GM21737 (cell line): Measurements from ENCODE around the gene CNPY4.

Source experiments
- ATAC-seq: cut with Tn5 transposase; IDR thresholded peaks from one replicate; pipeline ENCODE4 v1.9.1; 2021; ENCODE audit warnings: mild to moderate bottlenecking, moderate library complexity; ENCODE audit not compliant: unreplicated experiment

CNPY4 gene

DNA sequence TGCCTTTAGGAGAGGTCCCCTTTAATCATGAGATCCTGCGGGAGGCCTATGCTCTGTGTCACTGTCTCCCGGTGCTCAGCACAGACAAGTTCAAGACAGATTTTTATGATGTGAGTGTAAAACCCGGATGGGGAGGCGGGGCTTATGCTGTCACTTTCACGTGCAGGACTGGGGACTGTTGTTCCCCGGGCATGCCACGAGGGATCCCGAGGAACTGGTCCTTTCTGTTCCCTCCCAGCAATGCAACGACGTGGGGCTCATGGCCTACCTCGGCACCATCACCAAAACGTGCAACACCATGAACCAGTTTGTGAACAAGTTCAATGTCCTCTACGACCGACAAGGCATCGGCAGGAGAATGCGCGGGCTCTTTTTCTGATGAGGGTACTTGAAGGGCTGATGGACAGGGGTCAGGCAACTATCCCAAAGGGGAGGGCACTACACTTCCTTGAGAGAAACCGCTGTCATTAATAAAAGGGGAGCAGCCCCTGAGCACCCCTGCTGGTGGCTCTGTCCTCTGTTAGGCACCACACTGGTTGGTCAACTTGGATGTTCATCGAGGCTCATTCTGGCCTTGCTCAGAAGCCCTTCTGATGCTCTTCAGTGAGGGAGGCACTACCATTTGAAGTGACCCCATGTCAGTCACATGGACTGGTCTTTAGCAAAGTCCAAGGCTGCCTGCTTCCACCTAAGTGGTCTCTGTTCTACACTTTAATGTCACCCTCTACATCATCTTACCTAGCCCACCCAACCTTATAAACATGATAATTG is 27.8 kb upstream of the CNPY4 start:
- no peak for ATAC-seq

DNA sequence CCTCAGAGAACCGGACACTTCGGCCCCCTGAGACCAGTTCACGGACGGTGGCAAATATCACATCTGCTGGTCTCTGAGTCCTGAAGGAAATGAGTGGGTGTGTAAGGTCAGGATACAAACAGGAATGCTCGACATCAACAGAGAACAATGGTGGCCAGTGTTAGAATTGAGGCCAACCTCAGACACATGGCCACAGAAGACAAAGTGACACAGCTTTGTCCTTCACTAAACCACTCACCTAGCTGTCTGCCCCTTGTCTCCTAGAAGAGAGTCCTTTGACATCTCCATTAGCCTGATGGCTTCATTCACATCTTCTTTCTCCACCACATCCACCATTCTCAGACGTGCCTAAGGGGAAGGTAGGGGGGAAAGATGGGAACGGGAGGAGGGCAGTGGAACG is 26.4 kb upstream of the CNPY4 start:
- ATAC-seq, result no peak

DNA sequence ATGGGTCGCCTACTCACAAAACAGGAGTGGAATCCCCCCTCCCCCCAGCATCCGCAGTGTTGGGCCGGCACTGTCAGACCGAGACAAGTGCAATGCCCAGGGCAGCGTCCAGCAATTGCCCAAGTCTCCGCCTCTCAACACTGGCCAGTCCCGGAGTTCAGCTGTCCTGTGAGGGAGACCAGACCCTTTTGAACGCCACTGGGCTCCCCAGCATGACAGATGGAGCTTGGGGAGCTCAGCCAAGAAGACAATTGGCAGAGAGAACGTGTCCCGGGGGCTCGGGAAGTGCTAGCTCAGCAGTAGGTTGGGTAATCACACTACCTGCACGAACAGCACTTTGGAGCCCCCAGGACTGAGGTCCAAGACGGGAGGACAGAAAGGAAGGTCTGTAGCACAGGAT is 25.9 kb upstream of the CNPY4 start:
- ATAC-seq, result no peak

DNA sequence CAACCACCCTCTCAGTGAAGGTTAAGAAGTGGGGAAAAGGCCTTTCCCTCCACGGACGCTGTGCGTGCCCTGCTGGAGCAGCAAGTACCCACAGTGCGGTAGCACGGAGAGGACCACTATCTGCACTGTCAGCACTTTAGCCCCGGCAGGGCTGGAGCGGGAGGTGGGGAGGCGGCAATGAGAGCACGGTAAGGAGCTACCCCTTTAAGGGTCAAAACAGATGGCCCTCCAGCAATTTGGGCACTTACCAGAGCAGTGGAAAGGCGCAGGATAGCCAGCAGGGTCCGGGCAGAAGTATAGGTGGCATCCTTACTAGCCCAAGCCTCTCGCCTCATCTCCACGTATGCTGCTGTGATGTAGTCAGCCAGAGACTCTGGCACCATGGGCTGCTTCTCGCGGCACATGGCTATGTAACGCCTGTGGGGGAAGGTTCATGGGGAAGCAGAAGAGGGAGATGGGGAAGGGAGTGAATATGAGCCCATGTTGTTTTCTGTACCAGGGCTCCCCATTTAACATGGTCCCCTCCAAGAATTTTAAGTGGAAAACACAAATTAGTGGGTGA is 25.4 kb upstream of the CNPY4 start:
- ATAC-seq, result no peak

DNA sequence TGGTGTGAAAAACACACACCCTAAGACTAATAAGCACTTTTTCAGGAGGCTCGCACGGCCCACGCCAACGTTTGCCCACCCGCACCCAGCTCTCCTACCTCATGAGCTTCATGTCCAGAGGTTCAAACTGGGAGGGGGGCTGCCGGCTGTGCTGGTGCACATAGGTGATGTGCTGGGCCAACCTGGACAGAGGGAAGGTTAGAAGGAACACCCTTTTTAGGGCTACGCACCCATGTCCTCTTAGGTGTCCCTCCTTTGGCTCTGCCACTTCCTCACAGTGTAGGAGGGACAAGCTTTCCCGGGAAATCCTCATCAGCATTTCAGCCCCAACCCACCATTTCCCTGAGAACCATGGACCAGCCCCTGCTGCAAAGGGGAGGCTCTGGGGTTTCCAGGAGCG is 24.1 kb upstream of the CNPY4 start:
- ATAC-seq, result no peak

DNA sequence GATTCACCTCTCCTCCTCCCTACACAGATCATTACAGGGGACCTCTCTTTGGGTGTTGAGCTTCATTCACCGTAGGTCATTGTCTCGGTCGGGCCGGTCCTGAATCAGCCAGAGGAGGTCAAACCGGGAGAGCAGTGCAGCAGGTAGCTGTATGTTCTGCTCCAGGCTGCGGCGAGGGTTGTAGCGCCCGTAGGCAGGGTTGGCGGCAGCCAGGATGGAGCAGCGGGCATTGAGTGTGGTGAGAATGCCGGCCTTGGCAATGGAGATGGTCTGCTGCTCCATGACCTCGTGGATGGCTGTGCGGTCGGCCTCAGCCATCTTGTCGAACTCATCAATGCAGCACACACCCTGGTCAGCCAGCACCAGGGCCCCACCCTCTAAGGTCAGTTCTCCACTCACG is 23.7 kb upstream of the CNPY4 start:
- no peak for ATAC-seq

DNA sequence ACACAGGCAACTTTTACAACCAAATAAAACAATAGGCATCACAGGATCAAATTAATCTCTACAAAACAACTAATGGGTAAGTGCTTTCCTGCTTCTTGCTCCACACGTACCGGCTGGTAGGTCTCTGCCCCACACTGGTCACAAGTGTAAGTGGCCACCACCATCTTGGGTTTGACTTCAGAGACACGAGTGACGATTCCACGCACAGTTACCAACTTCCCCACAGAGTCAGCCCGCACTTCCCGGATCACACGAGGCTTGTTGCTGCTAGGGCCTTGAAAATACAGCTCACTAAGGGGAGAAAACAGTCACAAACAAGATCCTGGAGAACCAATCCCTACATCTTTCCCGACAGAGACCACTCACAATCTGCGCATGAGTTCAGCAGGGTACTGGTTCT is 20.5 kb upstream of the CNPY4 start:
- ATAC-seq, result no peak

DNA sequence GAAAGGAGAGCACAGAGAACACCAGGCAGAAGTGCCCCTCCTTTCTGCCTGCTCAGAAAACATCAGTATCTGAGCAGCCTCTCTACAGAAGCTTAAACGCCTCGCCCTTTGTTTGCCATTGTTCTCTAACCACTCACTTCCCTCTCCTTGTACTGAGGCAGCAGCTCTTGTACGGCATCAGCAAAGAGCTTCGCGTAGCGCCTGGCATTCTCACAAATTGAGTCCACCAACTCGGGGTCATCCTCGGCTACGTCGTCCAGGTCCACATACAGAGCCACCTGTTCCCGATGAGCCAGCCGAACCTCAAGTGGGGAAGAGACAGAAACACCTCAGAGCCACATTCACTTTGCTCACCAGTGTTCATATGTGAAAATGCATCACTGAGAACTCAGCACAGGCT is 20.0 kb upstream of the CNPY4 start:
- ATAC-seq, result no peak

DNA sequence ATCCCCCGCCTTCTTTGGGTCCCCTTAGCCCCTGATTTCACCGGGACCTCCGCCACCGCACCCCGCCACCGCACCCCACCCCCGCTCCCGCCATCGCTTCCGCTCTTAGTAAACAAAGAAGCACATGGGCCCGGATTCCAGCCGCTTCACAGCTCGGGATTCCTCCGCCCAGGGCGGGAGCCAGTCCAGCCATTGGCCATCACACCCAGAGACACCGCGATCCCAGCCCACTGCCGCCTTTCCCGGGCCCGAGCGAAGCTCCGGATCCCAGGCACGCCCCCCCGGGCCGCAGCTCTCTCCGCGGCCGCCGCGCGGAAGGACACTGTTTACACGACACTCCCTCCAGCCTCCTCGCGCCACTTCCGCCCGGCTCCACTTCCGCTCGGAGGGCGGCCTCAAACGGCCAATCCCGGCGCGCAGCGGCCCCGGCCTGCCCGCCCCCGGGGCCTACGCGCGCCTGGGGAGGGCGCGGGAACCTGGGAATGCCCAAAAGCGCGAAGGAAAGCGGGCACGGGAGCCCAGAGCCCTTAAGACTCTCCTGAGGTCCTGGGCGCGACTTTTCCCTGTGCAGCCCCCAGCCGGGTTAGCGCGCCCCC is 18.9 kb upstream of the CNPY4 start:
- peak; percentile 61 for ATAC-seq

DNA sequence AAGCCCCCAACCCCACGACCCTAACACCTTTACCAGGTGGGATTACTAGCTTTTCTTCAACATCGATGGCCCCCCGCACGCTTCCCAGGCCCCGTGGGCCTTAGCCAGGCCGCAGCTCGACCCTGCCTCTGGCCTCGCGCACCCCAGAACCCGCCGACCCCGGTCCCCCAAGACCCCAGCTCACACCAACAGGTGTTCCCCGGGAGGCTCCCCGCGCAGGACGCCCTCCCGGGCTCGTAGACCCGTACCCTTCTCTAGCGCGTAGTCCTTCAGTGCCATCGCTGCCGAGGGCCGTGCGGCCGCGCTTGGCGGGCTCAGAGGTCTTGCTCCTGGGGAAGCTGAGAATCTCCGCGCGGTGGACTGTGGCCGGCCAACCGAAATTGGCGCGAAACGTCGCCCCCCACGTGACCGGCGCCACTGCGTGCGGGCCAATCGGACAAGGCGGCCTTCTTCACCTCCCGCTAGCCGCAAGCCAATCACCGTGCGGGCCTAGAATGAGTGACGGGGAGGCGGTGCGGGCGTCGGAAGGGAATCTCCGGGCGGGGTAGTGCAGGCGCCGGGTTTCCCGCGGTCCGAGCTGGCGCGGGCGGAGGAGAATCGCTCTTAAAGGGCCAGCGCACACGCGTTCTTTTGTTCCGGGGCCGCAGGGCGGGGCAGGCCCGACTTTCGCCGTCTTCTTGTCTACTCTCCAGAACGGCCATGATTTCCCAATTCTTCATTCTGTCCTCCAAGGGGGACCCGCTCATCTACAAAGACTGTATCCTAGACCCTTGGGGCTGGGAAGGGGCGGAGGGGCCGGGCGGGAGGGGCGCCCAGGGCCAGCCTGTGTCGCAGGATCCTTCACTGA is 18.2 kb upstream of the CNPY4 start, which contains the start of the genes AP4M1 and MCM7:
AP4M1 (plus strand) TSS at position 628 of the 847 bp plus-strand sequence; CDS start at position 700, 72 bp downstream.
MCM7 (minus strand) TSS at position 382 of the 847 bp plus-strand sequence; CDS start at position 279, 103 bp downstream.
- ATAC-seq, result peak; percentile 79

DNA sequence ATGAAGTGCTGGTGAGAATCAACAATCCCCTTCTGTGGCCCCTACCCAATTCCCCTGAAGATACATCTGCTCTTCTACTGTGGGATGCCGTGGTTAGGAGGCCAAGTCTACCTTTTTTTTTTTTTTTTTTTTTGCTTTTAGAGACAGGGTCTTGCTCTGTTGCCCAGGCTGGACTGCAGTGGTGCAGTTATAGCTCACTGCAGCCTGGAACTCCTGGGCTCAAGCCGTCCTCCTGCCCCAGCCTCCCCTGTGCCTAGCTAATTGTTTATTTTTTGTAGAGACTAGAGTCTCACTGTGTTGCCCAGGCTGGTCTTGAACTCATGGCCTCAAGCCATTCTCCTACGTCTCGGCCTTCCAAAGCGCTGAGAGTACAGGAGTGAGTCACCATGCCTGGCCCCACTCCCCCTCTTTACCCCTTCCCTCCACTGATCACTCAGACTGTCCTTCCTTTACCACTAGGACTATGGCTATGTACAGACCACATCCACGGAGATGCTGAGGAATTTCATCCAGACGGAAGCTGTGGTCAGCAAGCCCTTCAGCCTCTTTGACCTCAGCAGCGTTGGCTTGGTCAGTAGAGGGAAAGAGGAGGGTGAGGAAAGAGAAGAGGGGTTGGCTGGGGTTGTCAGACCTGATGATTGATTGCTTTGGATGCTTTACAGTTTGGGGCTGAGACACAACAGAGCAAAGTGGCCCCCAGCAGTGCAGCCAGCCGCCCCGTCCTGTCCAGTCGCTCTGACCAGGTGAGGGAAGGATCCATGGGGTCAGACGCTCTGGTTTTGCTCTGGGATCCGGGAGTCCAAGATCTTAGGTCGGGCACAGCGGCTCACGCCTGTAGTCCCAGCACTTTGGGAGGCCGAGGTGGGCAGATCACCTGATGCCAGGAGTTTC is 16.2 kb upstream of the CNPY4 start:
- ATAC-seq, result no peak

DNA sequence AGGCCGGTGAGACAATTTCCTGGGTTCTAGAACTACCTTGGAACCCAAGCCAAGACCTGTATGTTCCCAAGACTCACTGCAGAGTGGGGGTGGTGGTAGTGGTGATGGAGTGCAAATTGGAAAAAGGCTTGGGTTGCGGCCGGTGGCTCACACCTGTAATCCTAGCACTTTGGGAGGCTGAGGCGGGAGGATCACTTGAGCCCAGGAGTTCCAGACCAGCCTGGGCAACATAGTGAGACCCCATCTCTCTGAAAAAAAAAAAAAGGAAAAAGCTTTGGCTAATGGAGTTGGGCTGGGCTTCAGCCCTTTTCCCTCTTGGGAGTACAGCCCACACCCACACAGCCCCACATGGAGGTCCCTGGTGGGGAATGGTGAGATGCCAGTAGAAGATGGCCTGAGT is 13.9 kb upstream of the CNPY4 start:
- no peak for ATAC-seq

DNA sequence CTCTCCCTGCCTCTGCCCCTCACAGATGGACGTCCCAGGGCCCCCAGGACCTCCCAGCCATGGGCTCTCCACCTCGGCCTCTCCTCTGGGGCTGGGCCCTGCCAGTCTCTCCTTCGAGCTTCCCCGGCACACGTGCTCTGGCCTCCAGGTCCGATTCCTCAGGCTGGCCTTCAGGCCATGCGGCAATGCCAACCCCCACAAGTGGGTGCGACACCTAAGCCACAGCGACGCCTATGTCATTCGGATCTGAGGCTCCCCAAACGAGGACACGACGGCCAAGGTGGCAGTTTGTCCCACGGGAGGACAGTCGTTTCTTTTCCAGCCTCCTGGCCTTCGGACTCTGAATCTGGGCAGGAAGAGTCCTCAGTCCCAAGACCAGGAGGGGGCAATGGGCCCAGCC is 12.8 kb upstream of the CNPY4 start:
- no peak for ATAC-seq

DNA sequence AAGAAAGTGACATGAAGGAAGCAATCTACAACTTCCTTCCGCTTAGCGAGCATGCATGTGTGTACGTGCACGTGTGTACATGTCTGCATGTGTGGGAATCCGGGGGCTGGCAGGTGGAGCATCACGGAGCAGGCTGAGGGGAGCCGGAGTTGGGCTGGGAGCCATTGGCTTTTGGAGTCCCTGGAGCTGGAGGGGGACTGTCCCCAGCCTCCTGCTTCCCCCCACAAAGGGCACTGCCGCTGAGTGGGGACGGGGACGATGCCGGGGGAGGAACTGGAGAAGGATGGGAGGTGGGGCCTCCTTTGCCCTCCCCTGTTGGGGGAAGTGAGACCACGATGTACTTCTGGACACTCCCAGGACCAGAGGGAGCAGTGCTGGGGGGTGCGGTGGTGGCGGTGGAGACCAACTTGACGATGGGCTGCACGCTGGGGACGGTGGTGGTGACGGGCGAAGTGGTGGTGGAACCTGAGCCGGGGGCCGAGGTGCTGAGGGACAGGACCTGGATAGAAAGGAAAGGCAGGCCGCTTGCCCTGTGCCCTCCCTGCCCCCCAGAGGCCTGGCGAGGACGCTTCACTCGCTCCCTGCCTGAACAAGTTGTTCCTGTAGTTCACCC is 12.2 kb upstream of the CNPY4 start:
- ATAC-seq, result no peak

DNA sequence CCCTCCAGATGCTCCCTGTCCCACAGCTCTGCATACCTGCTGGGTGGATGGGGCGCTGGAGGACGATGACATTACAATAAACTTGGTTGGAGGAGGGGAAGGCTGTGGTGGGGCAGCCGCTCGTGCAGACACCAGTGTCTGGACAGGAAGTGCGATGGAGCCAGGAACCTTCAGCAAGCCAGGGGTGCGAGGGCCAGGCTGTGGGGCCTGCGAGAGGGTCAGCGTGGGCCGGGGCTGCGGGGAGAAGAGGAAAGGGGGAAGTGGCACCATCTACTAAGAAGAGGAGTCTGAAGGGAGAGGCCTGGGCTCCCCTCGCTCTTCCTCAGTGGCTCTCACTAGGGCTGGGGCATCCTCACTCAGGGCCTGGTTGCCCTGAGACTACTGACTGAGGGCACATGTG is 11.5 kb upstream of the CNPY4 start:
- no peak for ATAC-seq

DNA sequence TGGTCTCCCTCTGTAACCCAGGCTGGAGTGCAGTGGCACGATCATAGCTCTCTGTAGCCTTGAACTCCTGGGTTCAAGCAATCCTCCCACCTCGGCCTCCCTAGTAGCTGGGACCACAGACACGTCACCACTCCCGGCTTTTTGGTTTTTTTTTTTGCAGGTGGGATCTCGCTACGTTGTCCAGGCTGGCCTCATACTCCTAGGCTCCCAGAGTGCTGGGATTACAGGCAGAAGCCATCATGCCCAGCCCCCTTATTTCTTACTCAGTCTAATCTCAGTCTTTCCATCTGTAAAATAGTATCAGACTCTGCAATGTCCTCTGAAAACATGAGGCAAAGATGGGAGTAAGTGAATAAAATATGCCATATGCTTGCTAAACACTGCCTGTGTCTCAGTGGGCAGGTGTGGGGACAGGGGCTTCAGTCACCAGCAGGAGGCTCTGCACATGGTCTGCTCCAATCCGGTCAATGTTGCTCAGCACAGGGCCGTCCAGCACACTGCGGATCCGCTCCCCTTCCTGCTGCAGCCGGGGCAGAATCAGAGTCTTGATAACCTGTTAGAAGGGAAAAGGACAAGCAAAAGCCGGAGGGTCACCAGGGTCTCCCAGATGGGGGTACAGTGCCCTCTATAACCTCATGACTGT is 9.8 kb upstream of the CNPY4 start:
- no peak for ATAC-seq

DNA sequence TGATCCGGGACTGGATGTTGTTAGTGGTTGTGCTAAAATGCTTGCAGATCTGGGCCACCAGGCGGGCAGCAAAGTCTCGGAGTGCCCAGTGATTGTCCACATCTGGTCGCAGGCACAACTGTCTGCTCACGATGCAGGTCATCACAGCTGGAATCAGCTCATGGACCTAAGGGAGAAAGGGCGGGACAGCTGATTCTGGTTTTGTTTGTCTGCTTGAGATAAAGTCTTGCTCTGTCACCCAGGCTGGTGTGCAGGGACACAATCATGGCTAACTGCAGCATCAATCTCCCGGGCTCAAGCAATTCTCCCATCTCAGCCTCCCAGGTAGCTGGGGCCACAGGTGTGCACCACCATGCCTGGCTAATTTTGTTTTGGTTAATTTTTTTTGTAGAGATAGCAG is 8.3 kb upstream of the CNPY4 start:
- no peak for ATAC-seq

DNA sequence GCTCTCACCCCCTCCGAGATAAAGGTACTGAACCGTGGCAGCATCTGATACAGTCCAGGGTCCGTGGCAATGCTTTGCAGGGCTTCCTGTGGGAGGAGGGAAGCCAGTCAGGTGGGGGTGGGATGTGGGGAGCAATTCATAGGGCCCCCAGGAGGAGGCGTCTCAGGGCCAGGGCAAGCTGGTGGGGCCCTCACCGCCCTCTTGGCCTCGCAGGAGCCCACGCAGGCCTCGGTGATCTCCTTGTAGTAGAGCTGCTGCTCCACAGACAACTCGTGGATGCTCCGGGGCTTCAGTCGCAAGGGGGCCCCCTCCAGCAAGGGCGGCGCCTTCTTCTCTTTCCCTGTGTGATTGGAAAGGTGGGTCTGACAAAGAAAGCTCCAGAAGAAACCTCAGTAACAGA is 7.5 kb upstream of the CNPY4 start:
- ATAC-seq, result no peak

DNA sequence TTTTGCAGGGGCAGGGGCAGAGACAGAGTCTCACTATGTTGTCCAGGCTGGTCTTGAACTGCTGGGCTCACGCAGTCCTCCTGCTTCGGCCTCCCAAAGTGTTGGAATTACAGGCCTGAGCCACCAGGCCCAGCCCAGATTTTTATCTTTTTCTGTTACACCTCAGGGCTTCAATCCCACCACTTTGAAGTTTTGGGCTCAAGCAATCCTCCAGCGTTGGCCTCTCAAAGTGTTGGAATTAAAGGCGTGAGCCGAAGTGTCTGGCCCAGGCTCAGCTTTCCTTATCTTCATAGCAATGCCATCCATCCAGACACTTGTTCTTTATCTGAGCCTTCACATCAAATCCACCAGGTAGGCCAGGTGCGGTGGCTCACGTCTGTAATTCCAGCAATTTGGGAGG is 4.4 kb upstream of the CNPY4 start:
- ATAC-seq, result no peak
